Adrenal gland (tissue), 12 donors: Measurements from ENCODE around the gene PLAC1. TPM values are rescaled to one million over a fixed set of nuclear protein-coding genes. Genes with fewer than 3 reads are reported as not detected.

ENCODE experiments used
- DNase-seq, 7 donors: peaks; one replicate each; pipeline ENCODE4 v3.0.0-alpha.2; 2019 to 2020
- H3K27ac ChIP-seq, 5 donors: fragments of 200-600 bp; sonication (generic) in 4 of 5; 1 replicate in 3 of 5; 2 replicates in 2 of 5; pipeline versions ENCODE4 v1.5.1 to v1.8.0; 2016 to 2020; ENCODE audit warnings: mild to moderate bottlenecking in 1 of 5
- H3K27me3 ChIP-seq: fragments of 200-600 bp; 2 replicates; pipeline ENCODE4 v1.8.0; 2021
- H3K36me3 ChIP-seq, 2 donors: fragments of 200-600 bp; replicated peaks in 1 of 2; 1 replicate in 1 of 2; 2 replicates in 1 of 2; pipeline versions ENCODE4 v1.5.1 to v1.8.0; 2018 to 2022
- H3K4me1 ChIP-seq, 2 donors: fragments of 200-600 bp; replicated peaks in 1 of 2; 1 replicate in 1 of 2; 2 replicates in 1 of 2; pipeline versions ENCODE4 v1.5.1 to v1.8.0; 2018 to 2021
- H3K4me3 ChIP-seq, 4 donors: fragments of 200-600 bp; sonication (generic) in 3 of 4; one replicate each; pipeline ENCODE4 v1.5.1; 2016 to 2018
- H3K9me3 ChIP-seq, 3 donors: fragments of 200-600 bp; sonication (generic) in 1 of 3; replicated peaks in 1 of 3; 1 replicate in 2 of 3; 2 replicates in 1 of 3; pipeline versions ENCODE4 v1.5.1 to v1.8.0; 2016 to 2021
- CTCF ChIP-seq, 6 experiments: fragments of 450-650 bp in 4 of 6; fragments of 200-600 bp in 2 of 6; sonication (generic) in 1 of 6; IDR thresholded peaks; 1 replicate in 5 of 6; 2 replicates in 1 of 6; pipeline versions ENCODE4 v1.5.1 to v1.8.0; 2016 to 2021; ENCODE audit warnings: antibody characterized with exemption in 6 of 6, mild to moderate bottlenecking in 2 of 6, moderate library complexity in 1 of 6
- POLR2A ChIP-seq, 2 donors: fragments of 450-650 bp; IDR thresholded peaks; one replicate each; pipeline ENCODE4 v1.6.1; 2017; ENCODE audit warnings: antibody characterized with exemption in 2 of 2, mild to moderate bottlenecking in 2 of 2, moderate library complexity in 1 of 2
- WGBS, 4 donors: extraction: QIAGEN DNeasy Blood & Tissue Kit in 2 of 4; methylation state at CpG; one replicate each; pipeline versions ENCODE4 v1.1.5 to v1.1.7; 2013 to 2017; 5-methylcytosine and 5-hydroxymethylcytosine counted together
- intact Hi-C, 2 donors: fragments of 100-400 bp; cut with DNase I; formaldehyde crosslinking; loops; one replicate each; pipeline versions ENCODE4 v1.14.1 to v1.15.0; 2022 to 2023
- polyA plus RNA-seq, 3 donors: library from polyadenylated mRNA; stranded (reverse); fragments of 200-250 nt in 2 of 3; fragments of 350-450 nt in 1 of 3; fragmentation: Illumina TruSeq in 1 of 3; extraction: RNeasy Lipid Tissue Mini Kit (QIAGEN cat#74804) in 1 of 3; gene quantifications; one replicate each; pipeline ENCODE4 v1.2.3, GENCODE V29; 2013 to 2014
- total RNA-seq, 9 donors: library from RNA; depleted of rRNA in 4 of 9; stranded (reverse); fragments of >200 nt in 4 of 9; fragments of 120-200 nt in 1 of 9; fragmentation: NEBNext Ultra II Directional in 1 of 9; extraction: Animal tissue kit (Norgen Biotek cat#: 25700) in 1 of 9; gene quantifications; one replicate each; pipeline versions ENCODE4 v1.1.0 to v1.2.4, GENCODE V29; 2013 to 2023
- donor health status: healthy with polysubstance abuse.
- donor health status: Bipolar disorder and iron deficiency.
- donor health status: DM: yes; HTN: yes; CAD: no.
- donor health status: DM: no; HTN: no; CAD: no.
- donor health status: DM: no; HTN: no; CAD: no.
- donor health status: DM: yes; HTN: yes; CAD: no.

The PLAC1 gene
- total and polyA plus RNA-seq, 12 donors: 58.0 TPM; not detected in 11

- H3K4me1 ChIP-seq: no peaks in the 10 kb centered on the region
Measured at GRCh38 chrX:134664202-134664601, 5.9 kb upstream of the PLAC1 start.

GRCh38 chrX:134661295-134661694 lies 3.0 kb upstream of the PLAC1 start:
- WGBS, 4 donors: 51 to 75% (median 75%) methylated on average over 4 of the region's 4 CpGs
- no peaks in the 10 kb centered on the region for H3K4me1 ChIP-seq
- no peaks in the 10 kb centered on the region for H3K9me3 ChIP-seq
- no peaks in the 10 kb centered on the region for H3K36me3 ChIP-seq
- TF ChIP-seq POLR2A (IDR thresholded peaks at IDR 0.05): no peak
- no peak for TF ChIP-seq CTCF (IDR thresholded peaks at IDR 0.05)
- no peak overlapping the region for H3K4me3 ChIP-seq
- intact Hi-C loops: no loop called here
- H3K27me3 ChIP-seq: peaks cover 19% of the 10 kb centered on the region
- no peak for DNase-seq
- no peak overlapping the region for H3K27ac ChIP-seq

More at GRCh38 chrX:134664202-134664601, 5.9 kb upstream of the PLAC1 start:
- Histone ChIP-seq H3K27ac (no peak overlapping the region), H3K36me3 (no peaks in the 10 kb centered on the region), H3K27me3 (peaks cover 20% of the 10 kb centered on the region), H3K4me3 (no peak overlapping the region), H3K9me3 (no peaks in the 10 kb centered on the region)
- WGBS, 4 donors: 64 to 95% (median 74%) methylated on average over 1 of the region's 1 CpG
- TF ChIP-seq CTCF (IDR thresholded peaks at IDR 0.05): no peak
- no peak for TF ChIP-seq POLR2A (IDR thresholded peaks at IDR 0.05)
- no peak for DNase-seq
- intact Hi-C loops: no loop called here

- H3K4me3 ChIP-seq: no peak overlapping the region
- H3K27me3 ChIP-seq: peaks cover 19% of the 10 kb centered on the region
- no peak overlapping the region for H3K27ac ChIP-seq
- intact Hi-C loops: no loop called here
- H3K9me3 ChIP-seq: no peaks in the 10 kb centered on the region
- DNase-seq: no peak
- no peak for TF ChIP-seq CTCF (IDR thresholded peaks at IDR 0.05)
- TF ChIP-seq POLR2A (IDR thresholded peaks at IDR 0.05): no peak
- WGBS, 4 donors: 6 to 29% (median 13%) methylated on average over 1 of the region's 1 CpG
- no peaks in the 10 kb centered on the region for H3K4me1 ChIP-seq
- H3K36me3 ChIP-seq: no peaks in the 10 kb centered on the region
Measured at GRCh38 chrX:134660627-134661026, 2.4 kb upstream of the PLAC1 start.

- Histone ChIP-seq H3K4me1 (no peaks in the 10 kb centered on the region), H3K9me3 (no peaks in the 10 kb centered on the region), H3K4me3 (no peak overlapping the region), H3K36me3 (no peaks in the 10 kb centered on the region), H3K27ac (no peak overlapping the region), H3K27me3 (peaks cover 19% of the 10 kb centered on the region)
- intact Hi-C loops: no loop called here
- TF ChIP-seq CTCF (IDR thresholded peaks at IDR 0.05): no peak
- DNase-seq: no peak
- 91 to 100% (median 93%) methylated on average over 1 of the region's 1 CpG for WGBS, 4 donors
Measured at GRCh38 chrX:134659761-134660160, 1.5 kb upstream of the PLAC1 start.
